K562 (cell line): ENCODE results near the gene MATR3. TPM values are rescaled to one million over a fixed set of nuclear protein-coding genes. Genes with fewer than 3 reads are reported as not detected.

Experiments
- ATAC-seq: fragments of 200-7000 bp; cut with Tn5 transposase; 3 replicates; pipeline ENCODE4 v1.9.1; 2020; ENCODE audit warnings: moderate library complexity
- BruUV-seq: library from RNA; stranded (reverse); fragments of 400-500 nt; replicated peaks from 2 replicates; lab custom pipeline; 2021; lab: Mats Ljungman, UMichigan
- CTCF ChIA-PET: fragments of 300-600 bp; formaldehyde crosslinking; extraction: SDS; loops from one replicate; lab custom pipeline; 2021; ENCODE audit warnings: low intra/inter-chr PET ratio; lab: Yijun Ruan, JAX
- POLR2A ChIA-PET: fragments of 300-600, 350-650 bp; sonication (Branson Sonifier 250); formaldehyde crosslinking; extraction: SDS; loops from one replicate; lab custom pipeline; 2021; ENCODE audit warnings: antibody characterized with exemption, inconsistent platforms; lab: Yijun Ruan, JAX
- DNase-seq, 4 experiments: peaks; one replicate each; pipeline versions ENCODE4 v3.0.0 to v3.0.0-alpha.2; 2011 to 2018; ENCODE audit warnings: low spot score in 3 of 4, mixed read lengths in 3 of 4; ENCODE audit errors: extremely low read depth in 1 of 4
- FAIRE-seq: peaks from 2 replicates; lab custom pipeline; 2011; peaks lifted over from hg19 to GRCh38; lab: Jason Lieb, UNC
- H2AFZ ChIP-seq: 2 replicates; pipeline ENCODE4 v1.6.0; 2011; ENCODE audit warnings: low read depth, low read length, control low read depth, inconsistent platforms
- H3K27ac ChIP-seq: fragments of 200-600 bp; 3 replicates; pipeline ENCODE4 v1.8.0; 2011; ENCODE audit warnings: low read depth, mild to moderate bottlenecking, control low read depth, inconsistent platforms, low read length, moderate library complexity, mixed read lengths; ENCODE audit errors: extremely low read depth
- H3K27me3 ChIP-seq, 2 experiments: fragments of 300-600 bp in 1 of 2; 2 replicates in 1 of 2; 3 replicates in 1 of 2; pipeline versions ENCODE4 v1.6.0 to v1.8.0; 2011; ENCODE audit warnings: inconsistent platforms in 2 of 2, low read length in 2 of 2, mild to moderate bottlenecking in 1 of 2, mixed read lengths in 1 of 2, moderate library complexity in 1 of 2; ENCODE audit not compliant: control insufficient read depth in 2 of 2, insufficient read depth in 2 of 2
- H3K36me3 ChIP-seq: fragments of 300-600 bp; 3 replicates; pipeline ENCODE4 v1.8.0; 2011; ENCODE audit warnings: mild to moderate bottlenecking, low read length, inconsistent platforms; ENCODE audit not compliant: control insufficient read depth, insufficient read depth
- H3K4me1 ChIP-seq, 2 experiments: fragments of 200-600 bp in 1 of 2; replicated peaks in 1 of 2; 2 replicates in 1 of 2; 3 replicates in 1 of 2; pipeline versions ENCODE4 v1.5.1 to v1.8.0; 2011; ENCODE audit warnings: inconsistent platforms in 2 of 2, low read length in 2 of 2, mild to moderate bottlenecking in 1 of 2, mixed read lengths in 1 of 2, moderate library complexity in 1 of 2; ENCODE audit not compliant: control insufficient read depth in 2 of 2, insufficient read depth in 2 of 2
- H3K4me2 ChIP-seq: 2 replicates; pipeline ENCODE4 v1.6.1; 2011; ENCODE audit warnings: low read length, control low read depth, inconsistent platforms, mixed read lengths; ENCODE audit not compliant: insufficient read depth
- H3K4me3 ChIP-seq: fragments of 200-600 bp; sonication (generic), shearing (Covaris generic); 2 replicates; pipeline ENCODE4 v1.5.1; 2016; ENCODE audit warnings: control low read depth, inconsistent platforms
- H3K79me2 ChIP-seq: fragments of 200-600 bp; 3 replicates; pipeline ENCODE4 v1.8.0; 2011; ENCODE audit warnings: low read length, inconsistent platforms; ENCODE audit not compliant: control insufficient read depth, insufficient read depth
- H3K9ac ChIP-seq, 2 experiments: 2 replicates each; pipeline versions ENCODE4 v1.6.0 to v1.6.1; 2011; ENCODE audit warnings: low read depth in 2 of 2, low read length in 2 of 2, control low read depth in 1 of 2, inconsistent platforms in 1 of 2, mild to moderate bottlenecking in 1 of 2, mixed read lengths in 1 of 2; ENCODE audit not compliant: insufficient read depth in 1 of 2
- H3K9me1 ChIP-seq: one replicate; pipeline ENCODE4 v1.6.0; 2011; ENCODE audit warnings: inconsistent platforms, mild to moderate bottlenecking, low read length, moderate library complexity; ENCODE audit not compliant: control insufficient read depth, insufficient read depth
- H3K9me3 ChIP-seq: replicated peaks from 2 replicates; pipeline ENCODE4 v1.5.1; 2011; ENCODE audit warnings: low read depth, low read length, inconsistent platforms; ENCODE audit not compliant: control insufficient read depth, insufficient read depth
- H4K20me1 ChIP-seq: replicated peaks from 2 replicates; pipeline ENCODE4 v1.6.1; 2011; ENCODE audit warnings: low read length, inconsistent platforms, mixed read lengths; ENCODE audit not compliant: control insufficient read depth, insufficient read depth
- CEBPG ChIP-seq, 3 experiments: fragments of 200-800 bp in 1 of 3; sonication (Bioruptor generic) in 1 of 3; sonication (generic) in 1 of 3; formaldehyde crosslinking in 1 of 3; IDR thresholded peaks in 2 of 3; conservative IDR thresholded peaks in 1 of 3; 2 replicates each; pipeline versions ENCODE4 v1.6.1 to v1.8.0; 2016 to 2022; ENCODE audit warnings: missing compliant biosample characterization in 2 of 3, missing genetic modification characterization in 2 of 3, mild to moderate bottlenecking in 1 of 3, missing genetic modification reagents in 1 of 3
- FOXJ3 ChIP-seq: sonication (generic); formaldehyde crosslinking; IDR thresholded peaks from 2 replicates; pipeline ENCODE4 v1.4.0; 2020; ENCODE audit warnings: mild to moderate bottlenecking, missing genetic modification reagents
- KLF13 ChIP-seq: fragments of 450-650 bp; IDR thresholded peaks from 2 replicates; pipeline ENCODE4 v1.6.1; 2016; ENCODE audit warnings: missing genetic modification characterization, low read depth, mild to moderate bottlenecking, missing compliant biosample characterization, moderate library complexity, borderline replicate concordance
- NBN ChIP-seq: fragments of 450-650 bp; IDR thresholded peaks from 2 replicates; pipeline ENCODE4 v1.6.1; 2016; ENCODE audit warnings: low read depth, mild to moderate bottlenecking
- NFIC ChIP-seq: fragments of 450-650 bp; IDR thresholded peaks from 2 replicates; pipeline ENCODE4 v1.6.1; 2017; ENCODE audit warnings: mild to moderate bottlenecking, inconsistent platforms
- SLC30A9 ChIP-seq: fragments of 250-450 bp; sonication (Bioruptor Pico); IDR thresholded peaks from 2 replicates; pipeline ENCODE4 v1.8.0; 2022; ENCODE audit warnings: mild to moderate bottlenecking, moderate library complexity
- SREBF1 ChIP-seq: fragments of 150-350 bp; IDR thresholded peaks from 2 replicates; pipeline ENCODE4 v1.6.1; 2014; ENCODE audit warnings: antibody characterized with exemption, low read depth, low read length, borderline replicate concordance
- ZNF311 ChIP-seq: fragments of 250-450 bp; sonication (Bioruptor Pico); IDR thresholded peaks from 2 replicates; pipeline ENCODE4 v1.4.0; 2020; ENCODE audit warnings: mild to moderate bottlenecking, moderate library complexity
- ZNF41 ChIP-seq: fragments of 250-450 bp; sonication (Bioruptor Pico); conservative IDR thresholded peaks from 2 replicates; pipeline ENCODE4 v1.4.0; 2020; ENCODE audit warnings: mild to moderate bottlenecking
- ZNF431 ChIP-seq: sonication (generic); formaldehyde crosslinking; IDR thresholded peaks from 2 replicates; pipeline ENCODE4 v1.8.0; 2022; ENCODE audit warnings: mild to moderate bottlenecking, missing genetic modification reagents
- ZNF76 ChIP-seq: fragments of 250-450 bp; sonication (Bioruptor Pico); IDR thresholded peaks from 2 replicates; pipeline ENCODE4 v1.4.0; 2020; ENCODE audit warnings: mild to moderate bottlenecking, moderate library complexity, borderline replicate concordance
- WGBS: fragments of 100-300 bp; shearing (Covaris generic); methylation state at CpG from one replicate; pipeline ENCODE4 v1.1.6; 2016; ENCODE audit warnings: low coverage, mixed read lengths; ENCODE audit not compliant: insufficient coverage; ENCODE audit errors: missing lambda C conversion rate; 5-methylcytosine and 5-hydroxymethylcytosine counted together
- in situ Hi-C: fragments of 300-500 bp; cut with MboI; formaldehyde crosslinking; loops from 4 replicates; pipeline ENCODE4 v1.15.0; 2018; ENCODE audit warnings: inconsistent platforms, mixed read lengths
- intact Hi-C: fragments of 100-400 bp; cut with micrococcal nuclease; formaldehyde crosslinking; loops from 2 replicates; pipeline ENCODE4 v1.14.2; 2022
- polyA plus RNA-seq, 8 experiments: library from polyadenylated mRNA; depleted of rRNA in 4 of 8; stranded (reverse) in 5 of 8; unstranded in 3 of 8; fragments of >200 nt; fragmentation: Nextera tagmentation in 2 of 8; fragmentation: Illumina TruSeq in 1 of 8; extraction: Ambion mirVana in 2 of 8; extraction: Trizol in 1 of 8; gene quantifications; 2 replicates each; pipeline versions ENCODE4 v1.2.1 to v1.2.3, GENCODE V29; 2011 to 2014; ENCODE audit warnings: inconsistent platforms in 1 of 8, missing spikeins in 1 of 8
- total RNA-seq, 7 experiments: library from RNA; depleted of rRNA in 6 of 7; stranded (reverse); fragments of >200 nt in 6 of 7; fragmentation: Illumina TruSeq in 2 of 7; extraction: Trizol in 2 of 7; gene quantifications; 2 replicates each; pipeline versions ENCODE4 v1.2.1 to v1.2.3, GENCODE V29; 2011 to 2021; ENCODE audit warnings: low replicate concordance in 1 of 7
- TF ChIP-seq, protein P1 (sequence below): fragments of 450-650 bp; conservative IDR thresholded peaks from 2 replicates; pipeline ENCODE4 v1.6.1; 2016; ENCODE audit warnings: missing genetic modification characterization, low read depth, mild to moderate bottlenecking, missing compliant biosample characterization, moderate library complexity
- TF ChIP-seq, protein P2 (sequence below): fragments of 450-650 bp; formaldehyde crosslinking; IDR thresholded peaks from 2 replicates; pipeline ENCODE4 v1.4.0; 2022; ENCODE audit warnings: missing genetic modification characterization
- TF ChIP-seq, protein P3 (sequence below): fragments of 450-650 bp; IDR thresholded peaks from 2 replicates; pipeline ENCODE4 v1.6.1; 2017; ENCODE audit warnings: antibody characterized with exemption, mild to moderate bottlenecking
- TF ChIP-seq, protein P4 (sequence below): fragments of 250-450 bp; sonication (Bioruptor Pico); IDR thresholded peaks from 2 replicates; pipeline ENCODE4 v1.8.0; 2022; ENCODE audit warnings: inconsistent platforms, mild to moderate bottlenecking, moderate library complexity, borderline replicate concordance

The MATR3 gene
- total and polyA plus RNA-seq, 9 of the 15 experiments (the other 6 are each of a cell fraction or from before 2014, with no cell fraction given) = 150 to 425 (median 263) TPM

DNA sequence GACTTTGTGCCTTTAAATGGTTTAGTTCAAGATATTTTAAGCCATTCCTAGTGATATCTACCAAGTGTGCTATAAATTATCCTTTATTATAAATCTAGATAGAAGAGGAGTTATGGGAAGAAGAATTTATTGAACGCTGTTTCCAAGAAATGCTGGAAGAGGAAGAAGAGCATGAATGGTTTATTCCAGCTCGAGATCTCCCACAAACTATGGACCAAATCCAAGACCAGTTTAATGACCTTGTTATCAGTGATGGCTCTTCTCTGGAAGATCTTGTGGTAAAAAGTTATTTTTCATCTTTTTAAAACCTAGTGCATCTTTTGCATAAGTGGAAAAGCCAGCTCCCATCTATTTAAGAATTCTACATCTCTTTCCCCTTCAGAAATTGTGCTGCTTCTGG is 70.9 kb downstream of the MATR3 start:
- Histone ChIP-seq H3K9me3 (no peaks in the 10 kb centered on the region), H3K36me3 (peaks cover 57% of the 10 kb centered on the region), H3K27me3 (no peaks in the 10 kb centered on the region), H3K4me3 (no peak overlapping the region), H3K79me2 (peaks cover 27% of the 10 kb centered on the region), H3K4me1 (no peaks in the 10 kb centered on the region), H3K4me2 (no peak overlapping the region), H3K9me1 (no peaks in the 10 kb centered on the region), H3K27ac (no peak overlapping the region), H2AFZ (no peak overlapping the region), H4K20me1 (peaks cover 4% of the 10 kb centered on the region; the same call in 1 of the 2 replicates), H3K9ac (no peak overlapping the region)
- ATAC-seq = no peak
- no peak for DNase-seq
- intact Hi-C loops (no loop called here), in situ Hi-C loops (no loop called here)
- no TSS peak for BruUV-seq
- POLR2A ChIA-PET = interaction anchor here (1.5 kb wide), 1 partner anchor 18 kb away, joined by 6 read pairs; no protein-coding TSS in a partner anchor
- 78% methylated on average over 2 of the region's 2 CpGs for WGBS
- no peak for FAIRE-seq
- CTCF ChIA-PET = no interaction called here
- TF ChIP-seq, protein P1, sequence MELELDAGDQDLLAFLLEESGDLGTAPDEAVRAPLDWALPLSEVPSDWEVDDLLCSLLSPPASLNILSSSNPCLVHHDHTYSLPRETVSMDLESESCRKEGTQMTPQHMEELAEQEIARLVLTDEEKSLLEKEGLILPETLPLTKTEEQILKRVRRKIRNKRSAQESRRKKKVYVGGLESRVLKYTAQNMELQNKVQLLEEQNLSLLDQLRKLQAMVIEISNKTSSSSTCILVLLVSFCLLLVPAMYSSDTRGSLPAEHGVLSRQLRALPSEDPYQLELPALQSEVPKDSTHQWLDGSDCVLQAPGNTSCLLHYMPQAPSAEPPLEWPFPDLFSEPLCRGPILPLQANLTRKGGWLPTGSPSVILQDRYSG (tag) = no peak
- TF ChIP-seq ZNF311 (CRISPR knock-in tag) (no peak), SREBF1 (no peak), ZNF431 (CRISPR knock-in tag) (no peak), SLC30A9 (CRISPR knock-in tag) (no peak), NFIC (no peak), CEBPG (CRISPR knock-in tag; IDR thresholded peaks at IDR 0.05) (no peak), CEBPG (tag; conservative IDR thresholded peaks at IDR 0.05 in 1 of 2, IDR thresholded peaks at IDR 0.05 in 1 of 2) (no peak), KLF13 (tag) (no peak), ZNF41 (CRISPR knock-in tag) (no peak), ZNF76 (CRISPR knock-in tag) (no peak), FOXJ3 (no peak), NBN (no peak)
- TF ChIP-seq, protein P2, sequence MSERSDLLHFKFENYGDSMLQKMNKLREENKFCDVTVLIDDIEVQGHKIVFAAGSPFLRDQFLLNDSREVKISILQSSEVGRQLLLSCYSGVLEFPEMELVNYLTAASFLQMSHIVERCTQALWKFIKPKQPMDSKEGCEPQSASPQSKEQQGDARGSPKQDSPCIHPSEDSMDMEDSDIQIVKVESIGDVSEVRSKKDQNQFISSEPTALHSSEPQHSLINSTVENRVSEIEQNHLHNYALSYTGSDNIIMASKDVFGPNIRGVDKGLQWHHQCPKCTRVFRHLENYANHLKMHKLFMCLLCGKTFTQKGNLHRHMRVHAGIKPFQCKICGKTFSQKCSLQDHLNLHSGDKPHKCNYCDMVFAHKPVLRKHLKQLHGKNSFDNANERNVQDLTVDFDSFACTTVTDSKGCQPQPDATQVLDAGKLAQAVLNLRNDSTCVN (CRISPR knock-in tag) = no peak
- TF ChIP-seq, protein P3, sequence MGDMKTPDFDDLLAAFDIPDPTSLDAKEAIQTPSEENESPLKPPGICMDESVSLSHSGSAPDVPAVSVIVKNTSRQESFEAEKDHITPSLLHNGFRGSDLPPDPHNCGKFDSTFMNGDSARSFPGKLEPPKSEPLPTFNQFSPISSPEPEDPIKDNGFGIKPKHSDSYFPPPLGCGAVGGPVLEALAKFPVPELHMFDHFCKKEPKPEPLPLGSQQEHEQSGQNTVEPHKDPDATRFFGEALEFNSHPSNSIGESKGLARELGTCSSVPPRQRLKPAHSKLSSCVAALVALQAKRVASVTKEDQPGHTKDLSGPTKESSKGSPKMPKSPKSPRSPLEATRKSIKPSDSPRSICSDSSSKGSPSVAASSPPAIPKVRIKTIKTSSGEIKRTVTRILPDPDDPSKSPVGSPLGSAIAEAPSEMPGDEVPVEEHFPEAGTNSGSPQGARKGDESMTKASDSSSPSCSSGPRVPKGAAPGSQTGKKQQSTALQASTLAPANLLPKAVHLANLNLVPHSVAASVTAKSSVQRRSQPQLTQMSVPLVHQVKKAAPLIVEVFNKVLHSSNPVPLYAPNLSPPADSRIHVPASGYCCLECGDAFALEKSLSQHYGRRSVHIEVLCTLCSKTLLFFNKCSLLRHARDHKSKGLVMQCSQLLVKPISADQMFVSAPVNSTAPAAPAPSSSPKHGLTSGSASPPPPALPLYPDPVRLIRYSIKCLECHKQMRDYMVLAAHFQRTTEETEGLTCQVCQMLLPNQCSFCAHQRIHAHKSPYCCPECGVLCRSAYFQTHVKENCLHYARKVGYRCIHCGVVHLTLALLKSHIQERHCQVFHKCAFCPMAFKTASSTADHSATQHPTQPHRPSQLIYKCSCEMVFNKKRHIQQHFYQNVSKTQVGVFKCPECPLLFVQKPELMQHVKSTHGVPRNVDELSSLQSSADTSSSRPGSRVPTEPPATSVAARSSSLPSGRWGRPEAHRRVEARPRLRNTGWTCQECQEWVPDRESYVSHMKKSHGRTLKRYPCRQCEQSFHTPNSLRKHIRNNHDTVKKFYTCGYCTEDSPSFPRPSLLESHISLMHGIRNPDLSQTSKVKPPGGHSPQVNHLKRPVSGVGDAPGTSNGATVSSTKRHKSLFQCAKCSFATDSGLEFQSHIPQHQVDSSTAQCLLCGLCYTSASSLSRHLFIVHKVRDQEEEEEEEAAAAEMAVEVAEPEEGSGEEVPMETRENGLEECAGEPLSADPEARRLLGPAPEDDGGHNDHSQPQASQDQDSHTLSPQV = no peak
- TF ChIP-seq, protein P4, sequence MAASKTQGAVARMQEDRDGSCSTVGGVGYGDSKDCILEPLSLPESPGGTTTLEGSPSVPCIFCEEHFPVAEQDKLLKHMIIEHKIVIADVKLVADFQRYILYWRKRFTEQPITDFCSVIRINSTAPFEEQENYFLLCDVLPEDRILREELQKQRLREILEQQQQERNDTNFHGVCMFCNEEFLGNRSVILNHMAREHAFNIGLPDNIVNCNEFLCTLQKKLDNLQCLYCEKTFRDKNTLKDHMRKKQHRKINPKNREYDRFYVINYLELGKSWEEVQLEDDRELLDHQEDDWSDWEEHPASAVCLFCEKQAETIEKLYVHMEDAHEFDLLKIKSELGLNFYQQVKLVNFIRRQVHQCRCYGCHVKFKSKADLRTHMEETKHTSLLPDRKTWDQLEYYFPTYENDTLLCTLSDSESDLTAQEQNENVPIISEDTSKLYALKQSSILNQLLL = no peak
